HepG2 (cell line): ENCODE measurements around the gene MSI2. TPM values are rescaled to one million over a fixed set of nuclear protein-coding genes. Genes with fewer than 3 reads are reported as not detected.

ENCODE experiments used
- ARID5B ChIP-seq: IDR thresholded peaks from 2 replicates; pipeline ENCODE4 v1.4.0; 2020; ENCODE audit warnings: mild to moderate bottlenecking, missing genetic modification reagents
- ASH2L ChIP-seq: fragments of 300-600, 200-600 bp; sonication (generic); IDR thresholded peaks from 2 replicates; pipeline ENCODE4 v1.7.0; 2017; ENCODE audit warnings: low read depth, mild to moderate bottlenecking, moderate library complexity, mixed read lengths, low read length; ENCODE audit not compliant: insufficient read length
- CEBPB ChIP-seq: IDR thresholded peaks from 2 replicates; pipeline ENCODE4 v1.6.1; 2011; ENCODE audit warnings: low read depth, low read length, improper control_type of control experiment, borderline replicate concordance
- FOXA3 ChIP-seq: IDR thresholded peaks from 2 replicates; pipeline ENCODE4 v1.6.1; 2016; ENCODE audit warnings: missing genetic modification reagents, missing compliant biosample characterization
- FOXO1 ChIP-seq: sonication (generic); formaldehyde crosslinking; IDR thresholded peaks from 2 replicates; pipeline ENCODE4 v1.4.0; 2020; ENCODE audit warnings: missing genetic modification reagents
- GATA4 ChIP-seq: sonication (generic); IDR thresholded peaks from 2 replicates; pipeline ENCODE4 v1.6.1; 2016; ENCODE audit warnings: antibody characterized with exemption, low read depth, borderline replicate concordance
- GATAD2A ChIP-seq: IDR thresholded peaks from 2 replicates; pipeline ENCODE4 v1.6.1; 2016
- HOXA7 ChIP-seq: sonication (generic); formaldehyde crosslinking; IDR thresholded peaks from 2 replicates; pipeline ENCODE4 v1.8.1; 2022; ENCODE audit warnings: mild to moderate bottlenecking, missing genetic modification reagents, moderate library complexity
- KLF16 ChIP-seq, 2 experiments: sonication (generic) in 1 of 2; formaldehyde crosslinking in 1 of 2; IDR thresholded peaks; 2 replicates each; pipeline versions ENCODE4 v1.6.1 to v1.8.0; 2016 to 2023; ENCODE audit warnings: missing genetic modification reagents in 2 of 2, missing compliant biosample characterization in 1 of 2
- MED1 ChIP-seq: sonication (generic); formaldehyde crosslinking; IDR thresholded peaks from 2 replicates; pipeline ENCODE4 v1.4.0; 2020; ENCODE audit warnings: missing genetic modification reagents
- NFYB ChIP-seq: sonication (generic); formaldehyde crosslinking; IDR thresholded peaks from 2 replicates; pipeline ENCODE4 v1.4.0; 2020; ENCODE audit warnings: missing genetic modification reagents
- POGK ChIP-seq: sonication (generic); formaldehyde crosslinking; conservative IDR thresholded peaks from 2 replicates; pipeline ENCODE4 v1.8.0; 2022; ENCODE audit warnings: mild to moderate bottlenecking, moderate library complexity, missing genetic modification reagents
- PPARG ChIP-seq: conservative IDR thresholded peaks from 2 replicates; pipeline ENCODE4 v1.6.1; 2016; ENCODE audit warnings: missing biosample characterization, missing genetic modification reagents
- RXRB ChIP-seq: IDR thresholded peaks from 2 replicates; pipeline ENCODE4 v1.6.1; 2016; ENCODE audit warnings: borderline replicate concordance, missing genetic modification reagents, missing compliant biosample characterization
- SALL1 ChIP-seq: sonication (generic); formaldehyde crosslinking; IDR thresholded peaks from 2 replicates; pipeline ENCODE4 v1.8.0; 2022; ENCODE audit warnings: mild to moderate bottlenecking, missing genetic modification reagents
- TCF7 ChIP-seq: sonication (generic); IDR thresholded peaks from 2 replicates; pipeline ENCODE4 v1.6.1; 2016; ENCODE audit warnings: antibody characterized with exemption, low read depth
- U2AF2 ChIP-seq: fragments of 200-400 bp; formaldehyde crosslinking; IDR thresholded peaks from 2 replicates; pipeline ENCODE4 v1.6.1; 2017; ENCODE audit warnings: low read depth, mild to moderate bottlenecking, low read length
- ZBTB33 ChIP-seq: sonication (generic); formaldehyde crosslinking; IDR thresholded peaks from 2 replicates; pipeline ENCODE4 v1.4.0; 2020; ENCODE audit warnings: missing genetic modification reagents
- ZMYM4 ChIP-seq: sonication (generic); formaldehyde crosslinking; IDR thresholded peaks from 2 replicates; pipeline ENCODE4 v1.8.1; 2023; ENCODE audit warnings: mild to moderate bottlenecking, missing genetic modification reagents
- ZNF207 ChIP-seq: fragments of 450-650 bp; IDR thresholded peaks from 2 replicates; pipeline ENCODE4 v1.6.1; 2016; ENCODE audit warnings: antibody characterized with exemption, borderline replicate concordance
- ZNF577 ChIP-seq: sonication (generic); formaldehyde crosslinking; IDR thresholded peaks from 2 replicates; pipeline ENCODE4 v1.4.0; 2020; ENCODE audit warnings: mild to moderate bottlenecking, low read depth, missing genetic modification reagents, borderline replicate concordance
- ZNF598 ChIP-seq: sonication (generic); formaldehyde crosslinking; IDR thresholded peaks from 2 replicates; pipeline ENCODE4 v1.5.1; 2020; ENCODE audit warnings: mild to moderate bottlenecking, missing genetic modification reagents, borderline replicate concordance
- ZNF746 ChIP-seq: sonication (generic); formaldehyde crosslinking; IDR thresholded peaks from 2 replicates; pipeline ENCODE4 v1.8.0; 2022; ENCODE audit warnings: mild to moderate bottlenecking, missing genetic modification reagents
- ZNF75D ChIP-seq: sonication (generic); formaldehyde crosslinking; IDR thresholded peaks from 2 replicates; pipeline ENCODE4 v1.8.1; 2023; ENCODE audit warnings: missing genetic modification reagents, mild to moderate bottlenecking, borderline replicate concordance
- polyA plus RNA-seq, 8 experiments: library from polyadenylated mRNA; depleted of rRNA in 3 of 8; stranded (reverse) in 7 of 8; unstranded in 1 of 8; fragments of >200 nt; fragmentation: Illumina TruSeq in 4 of 8; extraction: Trizol in 4 of 8; gene quantifications; 2 replicates each; pipeline versions ENCODE4 v1.2.1 to v1.2.3, GENCODE V29; 2011 to 2016; ENCODE audit warnings: low read depth in 4 of 8, missing spikeins in 1 of 8, mixed read lengths in 1 of 8; ENCODE audit not compliant: insufficient read depth in 1 of 8
- total RNA-seq, 5 experiments: library from RNA; depleted of rRNA; stranded (reverse); fragments of >200 nt; fragmentation: Illumina TruSeq; extraction: Trizol; gene quantifications; 2 replicates each; pipeline ENCODE4 v1.2.3, GENCODE V29; 2016; ENCODE audit warnings: low read depth in 1 of 5

Gene MSI2
- total and polyA plus RNA-seq, 2 of the 13 experiments (the other 11 are each of a cell fraction or from before 2014, with no cell fraction given) = 77.5 to 78.4 TPM

- TF ChIP-seq POGK (CRISPR knock-in tag) (0 out of 2 replicates have a peak, but pooled peaks have one; percentile 52), ZNF75D (no peak), FOXO1 (peak; percentile 22; the same call in 1 of the 2 replicates), KLF16 (CRISPR knock-in tag; IDR thresholded peaks at IDR 0.05) (peak in 1 of 2 experiments; percentile 41; a peak in 1 of 4 replicates), HOXA7 (CRISPR knock-in tag) (no peak), ARID5B (CRISPR knock-in tag) (peak; percentile 87), GATA4 (peak; percentile 38; the same call in 1 of the 2 replicates), SALL1 (peak; percentile 39), ZBTB33 (no peak), MED1 (CRISPR knock-in tag) (peak; percentile 16; the same call in 1 of the 2 replicates), ZNF598 (0 out of 2 replicates have a peak, but pooled peaks have one; percentile 22), U2AF2 (no peak), FOXA3 (peak; percentile 52), ZNF746 (peak; percentile 31; the same call in 1 of the 2 replicates), GATAD2A (peak; percentile 93), ZMYM4 (CRISPR knock-in tag) (0 out of 2 replicates have a peak, but pooled peaks have one; percentile 27), ZNF577 (no peak), TCF7 (peak; percentile 56), RXRB (CRISPR knock-in tag) (peak; percentile 46; the same call in 1 of the 2 replicates), PPARG (CRISPR knock-in tag) (peak; percentile 73; the same call in 1 of the 2 replicates), NFYB (CRISPR knock-in tag) (no peak), CEBPB (no peak), ZNF207 (no peak), ASH2L (peak; percentile 12)
Measured at GRCh38 chr17:57284984-57285646, 28.8 kb downstream of the MSI2 start (continued).
